GM12864 (cell line): ENCODE results near the gene FUOM.

Experiments
- DNase-seq: peaks from one replicate; pipeline ENCODE4 v3.0.0-alpha.2; 2011; ENCODE audit warnings: low read depth
- H3K4me3 ChIP-seq: 2 replicates; pipeline ENCODE4 v1.5.1; 2011; ENCODE audit warnings: mild to moderate bottlenecking, low read depth, low read length, control low read depth
- CTCF ChIP-seq: IDR thresholded peaks from 2 replicates; pipeline ENCODE4 v1.5.1; 2011; ENCODE audit warnings: low read depth, mild to moderate bottlenecking, moderate library complexity, low read length, control low read depth, inconsistent platforms; ENCODE audit errors: missing control alignments

The FUOM gene

GRCh38 chr10:133365461-133366129 is 7.8 kb upstream of the FUOM start:
- DNase-seq: no peak
- no peak overlapping the region for H3K4me3 ChIP-seq
- no peak for TF ChIP-seq CTCF

GRCh38 chr10:133364645-133365431 is 7.0 kb upstream of the FUOM start:
- H3K4me3 ChIP-seq: no peak overlapping the region
- TF ChIP-seq CTCF: no peak
- no peak for DNase-seq

GRCh38 chr10:133362846-133363245 is 5.0 kb upstream of the FUOM start:
- H3K4me3 ChIP-seq: no peak overlapping the region
- no peak for TF ChIP-seq CTCF
- no peak for DNase-seq

GRCh38 chr10:133361773-133362441 is 4.1 kb upstream of the FUOM start:
- no peak for TF ChIP-seq CTCF
- no peak for DNase-seq
- no peak overlapping the region for H3K4me3 ChIP-seq

- no peak for TF ChIP-seq CTCF
- DNase-seq: no peak
- H3K4me3 ChIP-seq: no peak overlapping the region
These were observed 3.4 kb upstream of the FUOM start for GRCh38 chr10:133361227-133361626.

GRCh38 chr10:133359972-133360610 is 2.3 kb upstream of the FUOM start:
- DNase-seq: no peak
- H3K4me3 ChIP-seq: no peak overlapping the region

More at GRCh38 chr10:133359972-133360610, 2.3 kb upstream of the FUOM start:
- TF ChIP-seq CTCF: no peak
